GM18520 (cell line): Measurements from ENCODE around the gene SMIM23.

Source experiments
- ATAC-seq: cut with Tn5 transposase; IDR thresholded peaks from one replicate; pipeline ENCODE4 v1.9.1; 2021; ENCODE audit not compliant: unreplicated experiment

Gene SMIM23

DNA sequence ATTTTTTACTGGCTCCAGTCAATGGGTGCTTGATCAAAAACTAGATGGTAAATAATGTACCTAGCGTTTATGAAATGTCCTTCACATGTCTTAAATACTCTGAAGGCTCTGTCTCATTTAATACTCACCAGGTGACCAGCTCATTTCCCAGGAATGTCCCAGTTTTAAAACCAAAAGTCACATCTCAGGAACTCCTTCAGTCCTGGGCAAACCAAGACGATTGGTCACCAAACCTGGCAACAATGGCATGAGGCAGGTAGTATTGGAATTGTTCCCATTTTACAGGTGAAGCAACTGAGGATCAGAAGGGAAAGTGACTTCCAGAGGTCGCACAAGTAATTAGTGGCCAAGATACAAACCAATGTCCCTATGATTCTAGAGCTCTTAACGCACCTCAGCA is 27.7 kb downstream of the SMIM23 start:
- no peak for ATAC-seq

DNA sequence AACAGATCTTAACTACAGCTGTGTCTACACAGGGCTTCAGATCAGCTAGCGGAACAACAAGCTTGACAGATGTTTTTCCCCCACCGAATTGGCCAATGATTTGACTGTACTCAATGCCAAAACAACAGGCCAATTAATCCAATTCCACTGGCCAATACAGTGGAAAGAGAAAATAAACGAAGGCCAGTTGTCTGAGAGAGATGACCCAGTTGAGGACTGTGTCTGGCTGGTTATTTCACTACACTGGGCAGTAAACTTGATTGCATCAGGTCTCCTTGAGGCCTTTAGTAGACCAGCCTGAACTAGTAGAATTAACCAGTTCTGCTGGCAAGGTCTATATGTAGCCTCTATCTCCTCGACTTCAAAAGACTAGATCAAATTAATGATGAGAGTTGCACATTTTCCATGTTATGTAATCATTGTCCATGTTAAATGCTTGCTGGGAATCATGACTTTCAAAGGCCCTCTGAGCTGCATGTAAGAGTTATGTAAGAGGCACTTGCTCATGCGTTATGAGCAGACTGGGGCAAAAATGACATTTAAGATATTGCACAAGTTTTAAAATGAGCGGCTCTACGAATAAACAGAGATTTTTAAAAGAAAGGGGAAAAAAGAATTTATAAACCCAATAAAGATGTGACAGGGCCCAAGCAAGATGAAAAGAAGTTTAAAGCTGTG is 28.3 kb downstream of the SMIM23 start:
- no peak for ATAC-seq

DNA sequence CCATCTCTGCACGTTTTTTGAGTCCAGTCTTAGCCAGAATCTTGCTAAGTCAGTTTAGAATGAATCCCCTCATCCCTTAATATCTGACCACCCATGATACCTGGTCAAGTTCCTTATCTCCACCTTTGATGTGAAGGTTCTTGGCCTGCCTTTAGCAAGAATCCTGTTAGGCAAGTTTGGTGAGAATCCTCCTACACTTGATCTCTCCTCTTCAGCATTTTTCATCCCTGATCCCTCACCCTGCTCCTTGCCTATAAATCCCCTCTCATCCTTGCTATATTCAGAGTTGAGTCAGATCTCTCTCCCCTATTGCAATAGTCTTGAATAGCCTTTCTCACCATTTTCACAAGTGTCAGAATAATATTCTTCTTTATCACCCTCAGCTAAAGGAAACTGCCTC is 31.0 kb downstream of the SMIM23 start:
- no peak for ATAC-seq

DNA sequence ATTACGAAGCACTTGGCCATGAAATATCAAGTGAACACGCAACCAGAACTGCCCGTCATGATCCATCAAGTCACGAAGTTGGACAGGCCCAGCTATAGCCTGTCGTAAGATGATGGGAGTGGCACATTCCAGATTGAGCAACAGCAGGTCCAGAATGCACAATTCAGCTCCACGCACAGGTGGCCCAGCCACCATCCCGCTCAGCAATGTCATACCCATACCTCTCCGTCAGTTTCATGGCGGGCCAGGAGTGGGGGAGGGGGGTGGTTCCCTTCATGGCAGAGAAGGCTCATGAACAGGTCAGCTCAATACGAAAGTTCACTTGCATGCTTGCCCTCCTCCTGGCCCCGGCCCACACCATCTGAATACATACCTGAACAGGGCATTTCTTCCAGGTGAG is 34.9 kb downstream of the SMIM23 start:
- ATAC-seq: no peak

DNA sequence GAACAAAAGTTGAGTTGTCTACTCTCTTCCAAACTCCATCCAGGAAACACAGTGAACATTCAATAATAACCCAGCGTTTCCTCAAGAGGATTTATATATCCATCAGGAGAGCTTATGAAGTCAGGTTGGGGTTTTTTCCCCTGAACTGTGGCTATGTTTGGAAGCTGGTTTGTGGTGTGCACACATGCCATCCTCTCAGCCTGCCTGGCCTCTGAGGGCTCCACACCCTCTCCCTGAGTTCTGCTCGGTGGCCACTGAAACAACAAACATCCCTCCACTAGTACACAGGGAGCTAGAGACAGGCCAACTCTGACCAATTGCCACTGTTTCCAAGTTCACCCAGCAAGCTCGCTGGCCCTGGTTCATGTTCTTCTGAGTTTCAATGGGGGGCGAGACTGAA is 35.7 kb downstream of the SMIM23 start:
- ATAC-seq: no peak

DNA sequence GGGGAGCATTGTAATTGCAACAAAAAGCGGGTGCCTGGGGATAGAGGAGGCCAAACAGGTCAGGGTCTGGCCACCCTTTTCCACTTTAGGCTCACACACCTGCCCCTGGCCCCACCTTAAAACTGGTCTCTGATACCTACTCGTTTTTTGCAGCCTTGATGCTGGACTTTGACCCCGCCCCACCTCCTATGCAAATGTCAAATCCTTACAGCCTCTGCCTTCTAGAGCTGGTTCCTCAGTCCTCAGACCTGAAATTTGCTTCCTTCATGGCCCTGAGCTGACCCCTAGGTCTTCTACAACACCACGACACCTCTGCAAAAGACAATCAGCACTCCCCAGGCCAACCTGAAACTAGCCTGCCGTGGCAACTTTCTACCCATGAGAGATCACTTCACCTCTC is 37.7 kb downstream of the SMIM23 start:
- no peak for ATAC-seq

DNA sequence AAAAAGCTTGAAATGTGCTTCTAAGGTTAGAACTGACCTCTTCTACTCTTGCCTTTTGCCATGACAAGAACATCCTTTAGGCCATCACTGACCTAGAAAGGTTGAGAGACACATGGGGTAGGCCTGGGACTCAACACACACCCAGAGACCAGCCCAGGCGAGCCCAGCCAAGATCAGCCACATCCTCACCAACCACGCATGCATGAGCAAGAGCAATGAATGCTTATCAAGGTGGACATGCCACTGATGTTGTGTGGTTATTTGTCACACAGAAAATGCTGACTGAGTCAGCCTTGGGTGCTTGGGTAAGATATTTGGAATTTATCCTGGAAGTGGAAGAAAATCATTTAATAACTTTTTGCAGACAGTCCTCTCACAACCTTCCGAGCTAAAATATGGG is 39.4 kb downstream of the SMIM23 start:
- ATAC-seq: no peak

DNA sequence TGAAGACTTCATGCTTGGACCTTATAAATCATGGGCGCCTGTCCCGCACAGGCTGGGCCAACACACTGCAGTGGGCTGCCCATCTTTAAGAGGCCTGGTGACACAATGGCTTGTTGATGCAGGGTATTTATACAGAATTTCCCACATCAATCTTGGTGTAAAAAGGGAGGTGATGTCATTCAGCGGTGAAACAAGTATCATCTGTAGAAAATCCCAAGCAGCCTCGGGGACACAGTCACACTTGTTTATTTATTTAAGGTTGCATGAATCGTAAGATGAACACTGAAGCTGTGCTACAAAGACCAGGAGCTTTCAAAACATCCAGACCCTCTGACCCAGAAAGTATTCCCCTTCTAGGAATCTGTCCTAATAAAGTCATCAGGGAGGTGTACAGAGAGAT is 40.5 kb downstream of the SMIM23 start:
- ATAC-seq: no peak

DNA sequence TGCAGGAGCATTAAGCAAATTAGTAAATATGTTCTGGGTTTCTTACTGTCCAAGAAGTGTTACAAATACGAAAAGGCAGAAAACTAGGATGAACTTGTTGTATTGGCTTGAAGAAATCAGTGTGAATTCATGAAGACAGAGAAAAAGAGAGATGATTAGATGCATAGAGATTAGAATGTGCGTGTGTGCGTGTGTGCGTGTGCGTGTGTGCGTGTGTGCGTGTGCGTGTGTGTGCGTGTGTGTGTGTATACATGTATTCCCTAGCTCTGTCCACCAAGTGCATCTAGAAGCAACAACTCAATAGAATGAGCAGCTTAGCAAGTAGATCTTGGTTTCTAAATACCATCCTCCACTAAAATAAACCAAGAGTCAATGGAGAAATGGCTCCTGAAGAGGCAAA is 41.5 kb downstream of the SMIM23 start:
- no peak for ATAC-seq

DNA sequence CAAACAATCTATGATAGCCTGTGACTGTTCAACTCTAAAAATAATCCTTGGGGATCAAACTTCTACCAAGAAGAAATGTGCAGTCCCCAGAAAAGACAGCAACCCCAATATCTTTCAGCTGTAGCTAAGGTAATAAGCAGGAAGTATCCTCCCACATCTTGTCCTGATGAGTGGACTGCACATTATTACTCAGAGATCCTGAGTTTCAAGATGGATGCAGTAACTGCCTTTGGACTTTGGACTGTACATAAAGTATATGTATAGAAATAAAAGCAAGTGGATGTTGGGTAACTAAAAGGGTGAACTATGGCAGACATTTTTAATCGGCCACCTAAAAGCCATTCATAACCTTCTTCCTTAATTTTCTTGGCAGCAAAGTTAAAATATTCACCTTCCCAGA is 45.1 kb downstream of the SMIM23 start:
- ATAC-seq: no peak

DNA sequence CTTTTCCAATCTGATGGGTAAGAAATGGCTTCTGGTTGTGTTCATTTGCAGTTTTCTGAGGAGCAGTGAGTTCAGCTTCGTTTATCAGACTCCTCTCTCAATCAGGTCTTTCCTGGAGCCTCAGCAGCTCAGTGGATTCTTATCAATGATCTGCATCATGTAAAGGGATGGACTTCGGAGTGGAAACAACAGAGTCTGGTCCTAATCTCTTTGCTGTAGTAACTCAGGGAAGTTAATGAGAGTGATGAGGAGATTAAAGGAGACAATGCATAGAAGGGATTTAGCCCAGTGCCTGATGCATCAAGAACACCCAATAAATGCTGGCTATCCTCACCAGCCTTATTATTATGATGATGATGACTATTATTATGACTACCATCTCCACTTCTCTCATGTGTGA is 47.2 kb downstream of the SMIM23 start:
- ATAC-seq: no peak

DNA sequence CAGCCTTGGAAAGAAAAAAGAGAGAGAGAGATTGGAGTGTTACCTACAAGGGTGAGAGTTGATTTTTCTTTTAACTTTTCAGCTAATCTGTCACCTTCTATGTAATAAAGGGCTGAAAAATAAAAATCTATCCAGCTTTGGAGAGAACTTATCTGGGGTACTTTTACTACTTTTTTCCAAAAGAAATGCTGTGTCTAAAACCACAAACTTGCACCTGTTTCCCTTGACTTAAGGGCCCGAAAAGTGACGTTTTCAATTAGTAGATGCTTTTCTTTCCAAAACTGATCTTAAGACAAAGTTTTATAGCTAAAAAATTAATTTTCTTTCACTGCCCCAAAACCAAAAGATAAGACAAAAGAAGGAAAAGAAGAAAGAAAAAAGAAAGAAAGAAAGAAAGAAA is 48.8 kb downstream of the SMIM23 start:
- no peak for ATAC-seq

DNA sequence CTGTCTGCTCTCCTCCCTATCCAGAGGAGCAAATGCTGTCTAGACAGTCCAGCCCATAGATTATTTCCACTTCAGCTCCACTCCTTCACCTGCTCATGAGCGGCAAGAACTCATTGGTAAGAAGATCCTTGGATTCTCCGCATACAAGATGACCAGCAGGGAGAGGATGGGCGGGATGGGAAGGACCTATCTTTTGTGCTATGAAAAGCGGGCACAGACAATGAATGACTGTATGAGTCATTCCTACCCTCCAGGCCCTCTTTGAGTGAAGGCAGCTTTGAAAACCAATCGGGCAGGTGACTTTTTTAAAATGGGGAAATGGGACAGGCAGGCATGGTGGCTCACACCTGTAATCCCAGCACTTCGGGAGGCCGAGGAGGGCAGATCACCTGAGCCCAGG is 49.4 kb downstream of the SMIM23 start:
- no peak for ATAC-seq

DNA sequence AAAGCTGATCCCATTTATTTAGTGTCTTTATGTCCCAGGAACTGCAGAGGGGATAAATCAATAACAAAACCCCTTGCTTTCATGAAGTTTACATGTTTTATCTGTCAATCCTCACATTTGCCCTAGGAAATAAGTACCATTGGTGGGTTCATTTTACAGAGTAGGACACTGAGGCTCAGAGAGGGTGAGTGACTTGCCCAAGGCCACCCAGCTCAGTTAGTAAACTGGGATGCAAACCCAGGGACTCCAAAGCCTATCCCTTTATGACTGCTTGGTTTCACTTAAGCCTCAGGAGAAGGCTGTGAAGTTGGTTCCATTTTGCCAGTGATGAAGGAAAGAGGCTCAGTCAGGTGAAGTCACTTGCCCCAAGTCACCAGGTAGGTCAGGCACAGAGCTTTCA is 51.9 kb downstream of the SMIM23 start:
- ATAC-seq: no peak

DNA sequence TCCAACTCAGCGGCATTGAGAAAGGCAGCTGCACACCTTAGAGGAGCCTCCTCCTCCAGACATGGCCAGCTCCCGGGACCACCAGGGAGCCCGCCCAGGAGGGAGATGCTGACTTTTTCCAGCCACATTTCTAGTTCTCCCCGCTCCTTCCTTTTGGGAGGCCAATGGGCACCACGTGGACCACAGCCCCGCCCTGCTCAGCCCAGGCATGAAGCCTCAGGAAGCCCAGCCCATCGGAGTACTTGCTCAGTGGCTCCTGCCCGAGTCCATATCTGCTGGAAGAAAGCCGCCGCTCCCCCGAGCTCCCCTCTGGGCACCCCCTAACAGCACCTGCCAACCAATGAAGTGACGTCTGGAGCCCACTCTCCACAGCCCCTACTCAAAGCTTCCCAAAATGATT is 52.4 kb downstream of the SMIM23 start:
- ATAC-seq: no peak

DNA sequence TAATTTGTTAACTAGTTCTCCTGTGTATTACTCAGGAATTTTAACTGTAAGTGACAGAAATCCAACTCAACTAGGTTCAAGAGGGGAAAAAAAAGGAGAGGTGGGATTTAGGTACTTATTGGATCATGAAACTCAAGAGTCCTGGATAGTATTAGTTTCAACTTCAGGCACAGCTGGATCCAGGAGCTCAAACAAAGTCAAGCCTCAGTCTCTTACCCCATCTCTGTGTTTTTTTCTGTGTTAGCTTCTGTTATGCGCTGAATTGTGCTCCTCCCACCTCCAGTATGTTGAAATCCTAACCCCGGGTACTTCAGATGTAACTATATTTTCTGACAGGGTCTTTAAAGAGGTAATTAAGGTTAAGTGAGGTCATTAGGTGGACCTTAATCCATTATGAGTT is 53.5 kb downstream of the SMIM23 start:
- ATAC-seq: no peak

DNA sequence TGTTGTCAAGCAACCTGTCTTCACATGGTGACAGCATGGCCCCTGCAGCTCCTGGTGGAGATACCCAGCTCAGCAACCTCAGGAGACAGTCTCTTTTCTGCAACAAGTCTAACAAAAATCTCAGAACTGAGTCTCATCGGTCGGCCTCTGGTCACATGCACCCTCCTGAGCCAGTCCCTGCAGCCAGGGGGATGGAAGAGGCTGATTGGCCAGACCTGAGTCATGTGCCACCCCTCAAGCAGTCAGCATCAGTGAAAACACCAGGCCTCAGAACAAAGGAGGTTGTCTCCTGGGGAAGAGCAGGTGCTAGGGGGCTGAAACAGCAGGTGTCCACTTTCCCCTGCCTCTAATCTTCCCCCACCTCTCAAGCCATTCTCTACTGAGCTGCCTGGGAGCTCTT is 54.4 kb downstream of the SMIM23 start:
- no peak for ATAC-seq
